Measurements from ENCODE around the gene MRGPRG. TPM values are rescaled to one million over a fixed set of nuclear protein-coding genes. Genes with fewer than 3 reads are reported as not detected.

Gene MRGPRG
- total RNA-seq, 1 experiment from 2014 or later: not detected

DNA sequence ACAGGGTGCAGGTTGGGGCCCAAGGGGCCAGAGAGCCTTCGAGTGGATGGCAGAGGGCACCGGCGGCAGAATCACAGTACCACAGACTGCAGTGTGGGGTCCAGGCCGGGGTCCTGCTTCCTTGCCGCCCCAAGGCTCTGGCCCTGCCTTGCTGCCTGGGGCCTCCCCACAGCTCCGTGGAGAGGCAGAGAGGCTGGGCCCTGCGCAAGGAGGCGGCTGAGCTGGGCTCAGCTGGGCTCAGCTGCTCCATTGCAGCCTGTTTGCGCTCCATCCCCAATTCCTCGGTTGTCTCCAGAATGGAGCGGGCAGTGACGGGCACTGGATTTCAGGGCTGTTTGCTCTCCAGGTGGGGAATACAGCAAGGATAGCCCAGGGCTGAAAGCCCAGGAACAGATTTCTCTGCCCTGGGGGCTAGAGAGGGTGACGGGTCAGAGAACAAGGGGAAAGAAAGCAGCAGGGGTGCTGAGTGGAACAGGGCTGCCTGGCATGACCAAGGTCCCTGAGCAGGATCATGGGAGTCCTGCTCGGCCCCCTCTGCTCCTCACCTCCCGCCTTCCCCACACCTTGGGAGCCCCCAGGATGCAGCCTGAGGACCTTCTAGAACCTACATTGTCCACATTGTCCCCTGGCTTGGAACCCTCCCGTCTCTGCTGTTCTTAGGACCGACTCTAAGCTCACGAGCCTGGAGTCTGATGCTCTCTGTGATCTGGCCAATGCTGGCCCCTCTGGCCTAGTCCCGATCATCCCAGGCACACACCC is 18.9 kb downstream of the MRGPRG start:
- no peaks in the 10 kb centered on the region for H3K36me3 Mint-ChIP-seq (ENCODE audit: insufficient read depth, unreplicated experiment)
- no peak for TF ChIP-seq CTCF (IDR thresholded peaks at IDR 0.05; ENCODE audit: unreplicated experiment)
- CTCF ChIA-PET: no interaction called here
- BruUV-seq (replicated peaks): no TSS peak
- no peak overlapping the region for H3K27ac Mint-ChIP-seq (ENCODE audit: unreplicated experiment)
- H3K4me1 Mint-ChIP-seq (ENCODE audit: low read depth, unreplicated experiment): no peaks in the 10 kb centered on the region
- H3K27me3 Mint-ChIP-seq (ENCODE audit: unreplicated experiment): peaks cover 89% of the 10 kb centered on the region
- intact Hi-C loops (cut with micrococcal nuclease; ENCODE audit: unreplicated experiment): no loop called here
- H3K9me3 Mint-ChIP-seq (ENCODE audit: low read depth, unreplicated experiment): no peaks in the 10 kb centered on the region
- DNase-seq: no peak
- no peak overlapping the region for H3K4me3 Mint-ChIP-seq (ENCODE audit: low read depth, unreplicated experiment)

- Mint-ChIP-seq H3K27me3 (ENCODE audit: unreplicated experiment) (peaks cover 98% of the 10 kb centered on the region), H3K36me3 (ENCODE audit: insufficient read depth, unreplicated experiment) (no peaks in the 10 kb centered on the region), H3K4me1 (ENCODE audit: low read depth, unreplicated experiment) (no peaks in the 10 kb centered on the region), H3K9me3 (ENCODE audit: low read depth, unreplicated experiment) (no peaks in the 10 kb centered on the region), H3K4me3 (ENCODE audit: low read depth, unreplicated experiment) (no peak overlapping the region), H3K27ac (ENCODE audit: unreplicated experiment) (no peak overlapping the region)
- CTCF ChIA-PET: no interaction called here
- intact Hi-C loops (cut with micrococcal nuclease; ENCODE audit: unreplicated experiment): no loop called here
- BruUV-seq (replicated peaks): no TSS peak
- no peak for TF ChIP-seq CTCF (IDR thresholded peaks at IDR 0.05; ENCODE audit: unreplicated experiment)
- no peak for DNase-seq
These were observed 19.8 kb downstream of the MRGPRG start for GRCh38 chr11:3198815-3199214.

DNA sequence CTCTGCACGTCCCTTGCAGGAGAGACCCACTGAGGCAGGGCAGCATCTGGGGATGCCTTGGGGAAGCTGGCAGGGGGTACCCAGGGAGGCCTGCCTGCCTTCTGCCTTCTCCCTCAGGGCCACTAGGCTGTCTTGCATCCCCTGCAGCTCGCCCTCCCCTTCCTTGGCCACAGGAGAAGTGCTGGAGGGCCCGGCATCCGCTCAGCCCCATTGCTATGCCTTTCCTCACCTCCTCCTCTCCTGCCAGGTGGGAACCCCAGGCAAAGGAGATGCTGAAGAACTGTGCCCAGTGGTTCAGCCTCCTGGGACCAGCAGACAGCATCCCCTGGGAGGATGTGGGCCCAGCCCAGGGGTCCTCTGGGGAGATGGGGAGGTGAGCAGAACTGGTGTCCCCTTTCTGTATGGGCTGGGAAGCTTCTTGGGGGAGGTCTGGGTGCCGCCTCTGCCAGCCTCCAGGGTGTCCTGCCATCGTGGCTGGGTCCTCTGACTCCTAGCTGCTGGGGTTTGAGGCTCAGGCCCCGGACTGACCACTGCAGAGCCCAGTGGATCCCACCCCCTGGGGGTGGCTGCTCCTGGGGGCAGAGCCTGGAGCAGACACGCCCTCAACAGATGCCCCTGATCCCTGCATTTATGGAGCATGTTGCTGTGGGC is 20.6 kb downstream of the MRGPRG start:
- H3K4me1 Mint-ChIP-seq (ENCODE audit: low read depth, unreplicated experiment): no peaks in the 10 kb centered on the region

More for the DNA sequence above, 20.6 kb downstream of the MRGPRG start:
- peaks cover 99% of the 10 kb centered on the region for H3K27me3 Mint-ChIP-seq (ENCODE audit: unreplicated experiment)
- BruUV-seq (replicated peaks): no TSS peak
- CTCF ChIA-PET: interaction anchor here (0.5 kb wide), 1 partner anchor 14 kb away, joined by 3 read pairs; no protein-coding TSS in a partner anchor
- no peaks in the 10 kb centered on the region for H3K36me3 Mint-ChIP-seq (ENCODE audit: insufficient read depth, unreplicated experiment)
- DNase-seq: no peak
- no peak overlapping the region for H3K4me3 Mint-ChIP-seq (ENCODE audit: low read depth, unreplicated experiment)
- no peak for TF ChIP-seq CTCF (IDR thresholded peaks at IDR 0.05; ENCODE audit: unreplicated experiment)
- no peaks in the 10 kb centered on the region for H3K9me3 Mint-ChIP-seq (ENCODE audit: low read depth, unreplicated experiment)
- intact Hi-C loops (cut with micrococcal nuclease; ENCODE audit: unreplicated experiment): no loop called here
- H3K27ac Mint-ChIP-seq (ENCODE audit: unreplicated experiment): no peak overlapping the region

All from Calu3 (cell line).